GM12872 (cell line): ENCODE results near the gene NOP53.

Experiments used
- CTCF ChIP-seq: IDR thresholded peaks from 3 replicates; pipeline ENCODE4 v1.5.1; 2011; ENCODE audit warnings: low read depth, mild to moderate bottlenecking, low read length, moderate library complexity; ENCODE audit not compliant: insufficient read depth

The NOP53 gene

GRCh38 chr19:47745010-47745901, at the start of gene NOP53:
Gene NOP53 (plus strand): TSS chr19:47745546. CDS start chr19:47745560, 14 bp downstream.
- no peak for TF ChIP-seq CTCF

- TF ChIP-seq CTCF, result no peak
Measured at GRCh38 chr19:47696635-47697034, 48.7 kb upstream of the NOP53 start.

GRCh38 chr19:47697863-47698609, 47.3 kb upstream of the NOP53 start:
- TF ChIP-seq CTCF, result peak; percentile 100

- TF ChIP-seq CTCF, result no peak
Measured at GRCh38 chr19:47698631-47699359, 46.6 kb upstream of the NOP53 start.

GRCh38 chr19:47699360-47699917, 45.9 kb upstream of the NOP53 start:
- peak; percentile 96 for TF ChIP-seq CTCF

- TF ChIP-seq CTCF, result no peak
Measured at GRCh38 chr19:47700934-47701716, 44.2 kb upstream of the NOP53 start.
